SU-DHL-6 (cell line): ENCODE measurements around the gene SNW1.

Source experiments
- EZH2phosphoT487 ChIP-seq: fragments of 200-600 bp; sonication (generic), shearing (Covaris generic); conservative IDR thresholded peaks from 2 replicates; pipeline ENCODE4 v1.6.1; 2018; ENCODE audit warnings: mild to moderate bottlenecking, antibody characterized with exemption, low read length, moderate library complexity, mixed read lengths
- TF ChIP-seq, protein P1 (sequence below): fragments of 200-600 bp; sonication (generic); IDR thresholded peaks from one replicate; pipeline ENCODE4 v1.5.1; 2017; ENCODE audit warnings: antibody characterized with exemption, mild to moderate bottlenecking, low read length, moderate library complexity; ENCODE audit not compliant: insufficient read depth, poor library complexity, severe bottlenecking

DNA sequence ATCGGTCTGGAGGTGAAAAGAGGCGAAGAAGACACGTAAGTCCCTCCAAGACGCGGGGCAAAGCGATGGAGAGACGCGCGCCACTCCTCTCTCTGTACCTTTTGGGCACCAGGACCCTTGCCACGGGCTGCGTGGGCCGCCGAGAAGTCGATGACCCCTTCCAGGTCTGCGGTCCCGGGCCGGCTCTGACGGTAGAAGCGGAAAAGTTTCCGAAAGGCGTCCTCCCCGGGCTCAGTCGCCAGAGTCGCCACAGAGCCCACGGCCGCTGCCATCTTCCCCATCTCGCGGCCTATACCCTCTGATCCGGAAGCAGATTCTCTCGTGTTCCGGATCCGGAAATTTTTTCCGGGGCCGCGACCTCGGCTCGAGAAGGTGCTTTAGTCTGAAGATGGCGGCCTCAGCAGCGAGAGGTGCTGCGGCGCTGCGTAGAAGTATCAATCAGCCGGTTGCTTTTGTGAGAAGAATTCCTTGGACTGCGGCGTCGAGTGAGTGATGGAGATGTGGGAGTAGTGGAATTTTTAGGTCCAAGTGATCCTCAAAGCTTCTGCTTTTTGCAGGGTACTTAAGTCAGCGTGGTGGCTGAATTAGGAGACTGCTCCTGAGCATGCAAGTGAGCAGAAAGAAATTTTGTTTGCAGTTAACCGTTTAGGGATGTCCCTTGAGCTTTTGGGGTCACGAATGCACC lies 53.1 kb downstream of the SNW1 start, which contains the start of the genes ALKBH1 and SLIRP:
- TF ChIP-seq, protein P1, sequence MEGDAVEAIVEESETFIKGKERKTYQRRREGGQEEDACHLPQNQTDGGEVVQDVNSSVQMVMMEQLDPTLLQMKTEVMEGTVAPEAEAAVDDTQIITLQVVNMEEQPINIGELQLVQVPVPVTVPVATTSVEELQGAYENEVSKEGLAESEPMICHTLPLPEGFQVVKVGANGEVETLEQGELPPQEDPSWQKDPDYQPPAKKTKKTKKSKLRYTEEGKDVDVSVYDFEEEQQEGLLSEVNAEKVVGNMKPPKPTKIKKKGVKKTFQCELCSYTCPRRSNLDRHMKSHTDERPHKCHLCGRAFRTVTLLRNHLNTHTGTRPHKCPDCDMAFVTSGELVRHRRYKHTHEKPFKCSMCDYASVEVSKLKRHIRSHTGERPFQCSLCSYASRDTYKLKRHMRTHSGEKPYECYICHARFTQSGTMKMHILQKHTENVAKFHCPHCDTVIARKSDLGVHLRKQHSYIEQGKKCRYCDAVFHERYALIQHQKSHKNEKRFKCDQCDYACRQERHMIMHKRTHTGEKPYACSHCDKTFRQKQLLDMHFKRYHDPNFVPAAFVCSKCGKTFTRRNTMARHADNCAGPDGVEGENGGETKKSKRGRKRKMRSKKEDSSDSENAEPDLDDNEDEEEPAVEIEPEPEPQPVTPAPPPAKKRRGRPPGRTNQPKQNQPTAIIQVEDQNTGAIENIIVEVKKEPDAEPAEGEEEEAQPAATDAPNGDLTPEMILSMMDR = no peak
- TF ChIP-seq EZH2phosphoT487 = no peak
